HG02642 (cell line): ENCODE data around the gene CDK18.
"Not testable (repeated sequence)": the region's sequence is repeated elsewhere in the genome, so short reads cannot be mapped to it uniquely, and the experiment has no call there.

Source experiments
- ATAC-seq: cut with Tn5 transposase; IDR thresholded peaks from one replicate; pipeline ENCODE4 v1.9.1; 2021; ENCODE audit warnings: mild to moderate bottlenecking; ENCODE audit not compliant: unreplicated experiment, poor library complexity

CDK18 gene

DNA sequence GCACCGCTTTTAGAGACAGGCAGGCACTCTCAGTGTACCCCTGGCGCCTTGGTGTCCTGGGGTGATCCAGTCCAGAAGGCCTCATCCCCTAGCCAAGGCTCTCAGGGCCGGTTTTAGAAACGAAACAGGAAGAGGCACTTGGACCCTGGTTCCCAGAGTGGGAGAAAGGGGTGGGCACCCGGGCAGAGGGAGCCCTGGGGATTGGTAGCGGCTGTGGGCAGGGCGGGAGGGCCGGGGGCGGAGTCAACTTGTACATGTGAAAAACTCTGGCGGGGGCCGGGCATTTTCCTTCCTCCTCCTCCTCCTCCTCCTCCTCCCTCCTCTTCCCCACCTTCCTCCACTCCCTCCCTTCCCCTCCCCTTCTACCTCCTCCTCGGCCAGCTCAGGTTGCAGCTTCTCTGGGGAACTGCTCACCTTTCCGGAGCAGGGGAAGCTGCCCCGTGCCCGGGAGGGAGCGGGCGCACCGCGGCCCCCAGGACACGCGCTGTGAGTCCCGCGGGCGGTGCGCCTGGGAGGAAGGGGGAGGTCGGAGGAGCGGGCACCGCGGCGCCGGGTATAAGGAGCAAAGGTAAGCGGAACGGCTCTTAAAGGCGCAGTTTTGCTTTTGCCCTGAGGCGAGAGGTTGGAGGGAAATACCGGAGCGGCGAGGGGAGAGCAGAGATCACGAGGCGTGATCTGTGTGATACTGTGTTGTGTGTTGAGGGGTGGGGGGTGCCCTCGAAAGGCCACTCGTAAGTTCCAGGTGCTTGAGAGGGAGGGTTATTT lies at the start of gene CDK18:
CDK18 (plus strand) TSS at position 359 of the 765 bp plus-strand sequence. CDS start 18,499 bp downstream, outside the sequence.
- no peak for ATAC-seq

GRCh38 chr1:205454903-205455335 lies 49.5 kb upstream of the CDK18 start:
- ATAC-seq: no peak

- ATAC-seq: no peak
Observed at GRCh38 chr1:205455581-205456382, 48.7 kb upstream of the CDK18 start, which contains the start of gene BLACAT1. BLACAT1 (minus strand) TSS chr1:205456045.

GRCh38 chr1:205456383-205456867 lies 48.0 kb upstream of the CDK18 start:
- no peak for ATAC-seq

DNA sequence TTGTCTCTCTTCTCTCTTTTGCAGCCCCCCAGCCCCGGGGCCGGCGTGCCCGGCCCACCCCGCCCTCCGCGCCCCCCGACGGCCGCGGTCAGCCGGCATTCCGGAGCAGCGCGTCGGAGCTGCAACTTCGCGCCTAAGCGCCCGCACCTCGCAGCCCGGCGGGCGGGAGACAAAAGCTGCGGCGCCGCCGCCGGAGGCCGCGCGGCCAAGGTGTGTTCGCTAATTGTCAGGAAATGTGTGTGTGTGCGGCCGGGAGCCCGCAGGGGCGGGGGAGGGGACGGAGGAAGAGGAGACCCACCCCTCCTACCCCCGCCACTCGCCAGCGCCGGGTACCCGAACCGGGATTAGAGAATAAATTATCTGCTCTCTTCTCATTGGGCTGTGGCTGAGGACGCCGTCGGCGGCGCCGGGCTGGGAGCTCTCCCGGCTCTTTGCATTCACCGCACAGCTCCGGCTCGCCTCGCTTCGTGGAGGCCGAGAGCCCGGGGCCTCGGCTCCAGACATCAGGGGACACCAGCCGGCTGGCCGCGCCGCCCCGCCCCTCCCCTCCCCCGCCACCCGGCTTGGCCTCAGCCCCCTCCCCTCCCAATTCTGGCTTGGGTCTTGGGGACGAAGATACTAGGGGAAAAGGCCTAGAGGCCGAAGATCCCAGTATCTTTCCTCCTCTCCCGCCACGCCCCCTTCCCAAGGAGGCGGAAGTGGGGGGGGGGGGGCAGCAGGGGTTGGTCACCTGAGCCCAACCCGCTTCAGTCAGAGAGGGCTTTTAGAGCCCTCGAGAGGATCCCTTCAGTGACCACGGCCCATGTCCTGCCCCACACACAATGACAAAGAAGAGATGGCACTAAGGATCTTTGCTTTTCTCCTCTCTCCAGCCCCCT lies 47.4 kb upstream of the CDK18 start:
- ATAC-seq: no peak

GRCh38 chr1:205458777-205459566 lies 45.5 kb upstream of the CDK18 start:
- no peak for ATAC-seq

DNA sequence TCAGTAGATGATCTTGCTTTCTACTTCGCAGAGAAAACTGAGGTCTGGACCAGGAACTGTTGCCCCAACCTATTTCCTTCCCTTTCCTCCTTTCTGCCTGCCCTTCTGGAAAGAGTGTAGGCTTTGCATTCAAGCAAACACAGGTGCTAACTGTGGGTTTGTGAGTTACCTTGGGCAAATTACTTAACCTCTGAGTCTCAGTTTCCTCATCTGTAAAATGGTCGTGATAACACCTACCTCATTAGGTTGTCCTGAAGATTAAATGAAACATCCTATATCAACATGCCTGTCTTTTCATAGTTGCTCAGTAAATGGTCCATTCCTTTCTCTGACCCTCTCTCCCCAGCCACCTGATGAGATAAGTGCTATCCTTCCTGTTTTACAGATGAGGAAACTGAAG lies 39.1 kb upstream of the CDK18 start:
- no peak for ATAC-seq

- no peak for ATAC-seq
Observed at GRCh38 chr1:205466595-205467220, 37.8 kb upstream of the CDK18 start.

GRCh38 chr1:205470131-205470530 lies 34.3 kb upstream of the CDK18 start:
- no peak for ATAC-seq

GRCh38 chr1:205472737-205473441 lies 31.6 kb upstream of the CDK18 start:
- ATAC-seq: no peak

- ATAC-seq: no peak
Observed at GRCh38 chr1:205473475-205473874, 31.0 kb upstream of the CDK18 start.

- no peak for ATAC-seq
Observed at GRCh38 chr1:205473966-205474365, 30.5 kb upstream of the CDK18 start.

DNA sequence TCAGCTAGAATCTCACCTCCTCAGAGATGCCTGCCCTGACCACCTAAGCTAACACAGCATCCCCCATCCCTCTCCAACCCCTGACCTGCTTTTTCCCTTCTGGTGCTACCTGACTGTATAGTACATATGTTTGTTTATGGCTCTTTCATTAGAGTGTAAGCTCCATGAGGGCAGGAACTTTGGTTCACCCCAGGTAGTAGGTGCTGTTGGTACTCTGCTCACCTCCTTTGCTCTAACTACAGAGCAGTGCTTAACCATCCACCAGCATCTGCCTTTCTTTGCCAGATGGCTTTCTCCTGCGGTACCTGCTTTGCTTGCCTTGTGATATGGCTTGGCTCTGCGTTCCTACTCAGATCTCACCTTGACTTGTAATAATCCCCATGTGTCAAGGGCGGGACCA lies 29.9 kb upstream of the CDK18 start:
- ATAC-seq: no peak

- no peak for ATAC-seq
Observed at GRCh38 chr1:205475855-205476254, 28.6 kb upstream of the CDK18 start.

GRCh38 chr1:205476648-205477047 lies 27.8 kb upstream of the CDK18 start:
- no peak for ATAC-seq

DNA sequence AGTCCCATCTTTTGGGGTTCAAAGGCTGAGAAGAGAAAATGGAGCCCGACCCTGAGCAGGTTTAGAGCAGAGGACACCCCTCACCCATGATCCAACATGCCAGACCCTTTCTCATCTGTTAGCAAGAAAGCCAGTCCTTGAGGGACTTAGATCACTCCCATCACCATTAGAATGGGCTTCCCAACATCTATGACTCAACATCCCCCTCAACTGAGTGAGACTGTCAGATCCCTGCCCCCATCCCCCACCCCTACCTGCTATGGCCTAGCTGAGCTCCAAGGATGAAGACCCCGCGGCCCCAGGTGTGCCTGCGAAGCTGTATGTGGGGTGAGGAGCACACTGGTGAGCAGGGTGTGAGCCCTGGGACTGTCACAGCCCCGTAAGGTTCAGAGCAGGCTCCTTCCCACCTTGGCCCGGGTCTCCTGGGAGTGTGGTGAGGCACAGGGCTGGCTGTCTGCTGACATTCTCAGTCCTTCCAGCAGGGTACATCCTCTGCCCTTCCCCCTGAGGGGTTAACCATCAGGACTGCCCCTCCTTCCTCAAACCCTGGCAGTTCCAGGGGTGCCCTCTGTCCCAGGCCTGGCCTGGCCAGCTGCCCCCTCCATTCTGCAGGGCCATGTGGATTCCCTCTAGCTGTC lies 27.2 kb upstream of the CDK18 start:
- no peak for ATAC-seq

DNA sequence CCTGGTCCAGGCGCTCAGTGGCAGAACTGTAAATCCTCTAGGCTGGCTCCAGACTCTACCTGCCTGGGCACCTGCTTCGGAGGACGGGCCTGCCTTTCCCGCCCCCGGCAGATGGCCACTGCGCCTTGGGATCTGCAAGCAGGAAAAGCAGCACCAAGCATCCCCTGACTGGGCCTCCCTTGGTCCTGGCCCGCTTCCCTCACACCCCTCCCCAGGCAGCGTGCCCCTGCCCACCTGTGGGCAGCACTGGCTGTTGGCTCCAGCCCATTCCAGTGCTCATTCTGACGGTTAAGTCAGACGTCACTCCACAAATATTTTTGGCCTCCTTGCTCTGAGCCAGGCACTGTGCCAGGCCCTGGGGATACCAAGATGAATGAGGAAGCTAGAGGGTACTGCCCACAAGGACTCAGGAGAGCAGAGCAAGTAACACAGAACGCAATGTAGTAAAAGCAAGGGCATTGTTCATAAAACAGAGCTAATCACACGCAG lies 26.7 kb upstream of the CDK18 start:
- no peak for ATAC-seq

- not testable (repeated sequence) for ATAC-seq
Observed at GRCh38 chr1:205478985-205479384, 25.5 kb upstream of the CDK18 start.
